Transverse colon (tissue), 3 donors: ENCODE measurements around the gene PAQR4.

Source experiments
- EP300 ChIP-seq: sonication (generic); formaldehyde crosslinking; IDR thresholded peaks from one replicate; pipeline ENCODE4 v1.6.1; 2017; ENCODE audit warnings: antibody characterized with exemption, low read depth
- POLR2A ChIP-seq: fragments of 450-650 bp; IDR thresholded peaks from one replicate; pipeline ENCODE4 v1.6.1; 2016; ENCODE audit warnings: antibody characterized with exemption, mild to moderate bottlenecking, moderate library complexity
- TF ChIP-seq, protein P1 (sequence below), 5 experiments: fragments of 200-600 bp in 3 of 5; fragments of 450-650 bp in 2 of 5; sonication (generic) in 3 of 5; IDR thresholded peaks; 1 replicate in 2 of 5; 2 replicates in 3 of 5; pipeline ENCODE4 v1.5.1; 2016 to 2017; ENCODE audit warnings: antibody characterized with exemption in 5 of 5, inconsistent platforms in 3 of 5, mild to moderate bottlenecking in 2 of 5, moderate library complexity in 1 of 5

DNA sequence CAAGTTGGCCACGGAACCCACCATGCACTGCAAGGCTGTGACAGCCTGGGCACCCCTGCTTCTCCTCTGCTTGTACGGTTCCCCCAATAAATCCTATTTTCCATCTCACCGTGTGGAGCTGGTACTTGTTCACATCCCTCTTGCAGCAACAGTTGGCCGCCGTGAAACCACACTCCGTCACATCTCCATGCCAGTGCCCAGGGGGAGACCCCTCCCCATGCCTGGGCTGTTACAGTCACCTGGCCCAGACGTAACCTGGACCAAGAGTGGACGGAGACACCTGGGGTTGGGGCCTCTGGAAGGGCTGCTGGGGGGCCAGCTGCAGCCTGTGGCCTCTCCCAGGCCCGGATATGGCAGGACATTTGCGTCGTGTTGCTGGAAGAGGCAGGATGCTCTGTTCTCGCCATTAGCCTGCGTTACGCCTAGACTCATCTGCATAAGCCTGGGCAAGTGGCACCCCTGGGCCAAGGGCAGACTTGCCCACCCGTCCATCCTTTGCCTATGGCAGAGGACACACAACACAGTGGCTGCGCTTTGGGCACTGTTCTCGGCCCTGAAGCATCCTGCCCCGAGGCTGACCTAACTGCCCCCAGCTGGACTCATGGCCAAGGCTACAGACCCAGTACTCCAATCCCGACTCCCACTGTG lies 19.3 kb upstream of the PAQR4 start:
- TF ChIP-seq EP300 (no peak), POLR2A (no peak)
- TF ChIP-seq, protein P1, sequence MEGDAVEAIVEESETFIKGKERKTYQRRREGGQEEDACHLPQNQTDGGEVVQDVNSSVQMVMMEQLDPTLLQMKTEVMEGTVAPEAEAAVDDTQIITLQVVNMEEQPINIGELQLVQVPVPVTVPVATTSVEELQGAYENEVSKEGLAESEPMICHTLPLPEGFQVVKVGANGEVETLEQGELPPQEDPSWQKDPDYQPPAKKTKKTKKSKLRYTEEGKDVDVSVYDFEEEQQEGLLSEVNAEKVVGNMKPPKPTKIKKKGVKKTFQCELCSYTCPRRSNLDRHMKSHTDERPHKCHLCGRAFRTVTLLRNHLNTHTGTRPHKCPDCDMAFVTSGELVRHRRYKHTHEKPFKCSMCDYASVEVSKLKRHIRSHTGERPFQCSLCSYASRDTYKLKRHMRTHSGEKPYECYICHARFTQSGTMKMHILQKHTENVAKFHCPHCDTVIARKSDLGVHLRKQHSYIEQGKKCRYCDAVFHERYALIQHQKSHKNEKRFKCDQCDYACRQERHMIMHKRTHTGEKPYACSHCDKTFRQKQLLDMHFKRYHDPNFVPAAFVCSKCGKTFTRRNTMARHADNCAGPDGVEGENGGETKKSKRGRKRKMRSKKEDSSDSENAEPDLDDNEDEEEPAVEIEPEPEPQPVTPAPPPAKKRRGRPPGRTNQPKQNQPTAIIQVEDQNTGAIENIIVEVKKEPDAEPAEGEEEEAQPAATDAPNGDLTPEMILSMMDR (IDR thresholded peaks at IDR 0.05) = no peak
